Stimulated activated CD8-positive, alpha-beta memory T cell treated with anti-CD3 and anti-CD28 coated beads, Interleukin-4, amount 100 ng/mL, for 4 hours (primary cell): ENCODE results near the gene GRIK5.
"Not testable (repeated sequence)": the region's sequence is repeated elsewhere in the genome, so short reads cannot be mapped to it uniquely, and the experiment has no call there.

ENCODE experiments used
- DNase-seq, 2 donors: peaks; one replicate each; pipeline ENCODE4 v3.0.0-alpha.2; 2020; ENCODE audit warnings: low read depth in 2 of 2, low spot score in 1 of 2

GRIK5 gene

GRCh38 chr19:42051166-42052115, 18.6 kb downstream of the GRIK5 start:
- no peak for DNase-seq

- DNase-seq: no peak
Observed at GRCh38 chr19:42048992-42049391, 21.0 kb downstream of the GRIK5 start.

GRCh38 chr19:42045575-42045974, 24.4 kb downstream of the GRIK5 start:
- DNase-seq: no peak

- no peak for DNase-seq
Observed at GRCh38 chr19:42042455-42043170, 27.4 kb downstream of the GRIK5 start.

- not testable (repeated sequence) for DNase-seq
Observed at GRCh38 chr19:42040491-42040890, 29.5 kb downstream of the GRIK5 start.

- no peak for DNase-seq
Observed at GRCh38 chr19:42040031-42040430, 30.0 kb downstream of the GRIK5 start.

- no peak for DNase-seq
Observed at GRCh38 chr19:42038666-42039065, 31.3 kb downstream of the GRIK5 start.

GRCh38 chr19:42037649-42038048, 32.4 kb downstream of the GRIK5 start:
- no peak for DNase-seq

- peak; percentile 36 to 39 for DNase-seq
Observed at GRCh38 chr19:42034640-42035391, 35.2 kb downstream of the GRIK5 start.

GRCh38 chr19:42033413-42033812, 36.6 kb downstream of the GRIK5 start:
- DNase-seq: no peak

GRCh38 chr19:42032431-42032830, 37.6 kb downstream of the GRIK5 start:
- DNase-seq: no peak

GRCh38 chr19:42030645-42031440, 39.2 kb downstream of the GRIK5 start:
- no peak for DNase-seq

- no peak for DNase-seq
Observed at GRCh38 chr19:42028304-42029216, 41.4 kb downstream of the GRIK5 start.

- no peak for DNase-seq
Observed at GRCh38 chr19:42024622-42025111, 45.3 kb downstream of the GRIK5 start.

- DNase-seq: no peak
Observed at GRCh38 chr19:42023943-42024260, 46.1 kb downstream of the GRIK5 start.

GRCh38 chr19:42023121-42023942, 46.7 kb downstream of the GRIK5 start:
- DNase-seq: no peak

GRCh38 chr19:42022616-42023015, 47.4 kb downstream of the GRIK5 start:
- DNase-seq: no peak

- no peak for DNase-seq
Observed at GRCh38 chr19:42021185-42021584, 48.8 kb downstream of the GRIK5 start.
